H1 (cell line): ENCODE measurements around the gene FBN1. TPM values are rescaled to one million over a fixed set of nuclear protein-coding genes. Genes with fewer than 3 reads are reported as not detected.

Experiments used
- CTCF ChIA-PET: fragments of 300-600 bp; sonication (Branson Sonifier 250); formaldehyde crosslinking; loops from one replicate; lab custom pipeline; 2021; ENCODE audit not compliant: partially characterized antibody; lab: Charles Lee
- POLR2A ChIA-PET: fragments of 300-600 bp; sonication (Branson Sonifier 250); formaldehyde crosslinking; loops from one replicate; lab custom pipeline; 2021; ENCODE audit warnings: inconsistent platforms; ENCODE audit not compliant: partially characterized antibody; lab: Charles Lee
- DNase-seq, 2 experiments: peaks; one replicate each; pipeline versions ENCODE4 v3.0.0 to v3.0.0-alpha.2; 2010 to 2022; ENCODE audit warnings: low spot score in 2 of 2, low read depth in 1 of 2, mixed read lengths in 1 of 2
- FAIRE-seq: peaks from 2 replicates; lab custom pipeline; 2011; peaks lifted over from hg19 to GRCh38; lab: Jason Lieb, UNC
- H2AFZ ChIP-seq: 2 replicates; pipeline ENCODE4 v1.8.1; 2012; ENCODE audit warnings: low read length, inconsistent platforms
- H2AK5ac ChIP-seq: 2 replicates; pipeline ENCODE4 v1.6.1; 2013; ENCODE audit warnings: low read depth, low read length
- H2BK120ac ChIP-seq: replicated peaks from 2 replicates; pipeline ENCODE3; 2013; ENCODE audit warnings: low read depth, low read length, inconsistent platforms
- H2BK12ac ChIP-seq: 2 replicates; pipeline ENCODE4 v1.6.1; 2013; ENCODE audit warnings: low read depth, low read length
- H2BK15ac ChIP-seq: 2 replicates; pipeline ENCODE4 v1.6.1; 2013; ENCODE audit warnings: low read length
- H2BK20ac ChIP-seq: 2 replicates; pipeline ENCODE4 v1.6.1; 2013; ENCODE audit warnings: low read length
- H2BK5ac ChIP-seq: 2 replicates; pipeline ENCODE4 v1.6.1; 2013; ENCODE audit warnings: low read depth, low read length
- H3K14ac ChIP-seq: 2 replicates; pipeline ENCODE4 v1.6.1; 2013; ENCODE audit warnings: inconsistent platforms; ENCODE audit not compliant: insufficient read length
- H3K18ac ChIP-seq: 2 replicates; pipeline ENCODE4 v1.6.1; 2013; ENCODE audit warnings: low read length; ENCODE audit errors: extremely low read depth
- H3K23ac ChIP-seq: 2 replicates; pipeline ENCODE4 v1.6.1; 2013; ENCODE audit warnings: inconsistent platforms; ENCODE audit not compliant: insufficient read length
- H3K23me2 ChIP-seq: 2 replicates; pipeline ENCODE4 v1.6.1; 2013; ENCODE audit warnings: low read depth, low read length
- H3K27ac ChIP-seq: 2 replicates; pipeline ENCODE4 v1.6.1; 2011; ENCODE audit warnings: low read depth, low read length, inconsistent platforms
- H3K27me3 ChIP-seq, 4 experiments: replicated peaks in 1 of 4; 1 replicate in 1 of 4; 2 replicates in 3 of 4; pipeline versions ENCODE4 v1.6.1 to v1.8.1; 2011 to 2013; ENCODE audit warnings: low read length in 3 of 4, mild to moderate bottlenecking in 3 of 4, inconsistent platforms in 2 of 4, mixed read lengths in 2 of 4, moderate library complexity in 1 of 4; ENCODE audit not compliant: control insufficient read depth in 3 of 4, insufficient read depth in 3 of 4; ENCODE audit errors: extremely low read depth in 1 of 4
- H3K36me3 ChIP-seq, 4 experiments: 2 replicates each; pipeline versions ENCODE4 v1.6.1 to v1.8.1; 2011 to 2013; ENCODE audit warnings: mild to moderate bottlenecking in 4 of 4, low read length in 3 of 4, moderate library complexity in 2 of 4, control low read depth in 1 of 4, inconsistent platforms in 1 of 4; ENCODE audit not compliant: insufficient read depth in 4 of 4, control insufficient read depth in 2 of 4
- H3K4ac ChIP-seq: replicated peaks from 2 replicates; pipeline ENCODE3; 2013; ENCODE audit warnings: low read length, low read depth, mixed read lengths, inconsistent platforms; ENCODE audit not compliant: insufficient read length
- H3K4me1 ChIP-seq, 4 experiments: replicated peaks in 1 of 4; 1 replicate in 1 of 4; 2 replicates in 3 of 4; pipeline versions ENCODE4 v1.6.1 to v1.8.1; 2011 to 2013; ENCODE audit warnings: low read length in 3 of 4, inconsistent platforms in 2 of 4, mixed read lengths in 1 of 4; ENCODE audit not compliant: insufficient read depth in 4 of 4, control insufficient read depth in 3 of 4
- H3K4me2 ChIP-seq, 2 experiments: 2 replicates each; pipeline versions ENCODE4 v1.6.1 to v1.8.1; 2011 to 2013; ENCODE audit warnings: low read depth in 2 of 2, low read length in 2 of 2, control low read depth in 1 of 2, inconsistent platforms in 1 of 2, mild to moderate bottlenecking in 1 of 2; ENCODE audit not compliant: insufficient read depth in 1 of 2
- H3K4me3 ChIP-seq, 4 experiments: fragments of 200-600, 300-600 bp in 1 of 4; sonication (generic), shearing (Covaris generic), sonication (Bioruptor Twin) in 1 of 4; 2 replicates each; pipeline versions ENCODE4 v1.5.1 to v1.8.1; 2011 to 2016; ENCODE audit warnings: low read length in 4 of 4, low read depth in 3 of 4, control low read depth in 2 of 4, inconsistent platforms in 2 of 4, mild to moderate bottlenecking in 2 of 4, mixed read lengths in 1 of 4, moderate library complexity in 1 of 4; ENCODE audit not compliant: insufficient read depth in 2 of 4; ENCODE audit errors: extremely low read depth in 1 of 4
- H3K56ac ChIP-seq: replicated peaks from 2 replicates; pipeline ENCODE3; 2013; ENCODE audit warnings: low read depth, mild to moderate bottlenecking, mixed read lengths, low read length, inconsistent platforms; ENCODE audit not compliant: insufficient read length
- H3K79me1 ChIP-seq: 2 replicates; pipeline ENCODE4 v1.6.1; 2013; ENCODE audit warnings: low read depth, low read length, control low read depth
- H3K79me2 ChIP-seq, 2 experiments: 2 replicates each; pipeline versions ENCODE4 v1.6.1 to v1.8.1; 2012 to 2013; ENCODE audit warnings: low read length in 2 of 2, mild to moderate bottlenecking in 2 of 2, inconsistent platforms in 1 of 2; ENCODE audit not compliant: insufficient read depth in 2 of 2, control insufficient read depth in 1 of 2
- H3K9ac ChIP-seq, 4 experiments: replicated peaks in 1 of 4; 1 replicate in 1 of 4; 2 replicates in 3 of 4; pipeline versions ENCODE4 v1.6.1 to v1.8.1; 2011 to 2013; ENCODE audit warnings: low read depth in 3 of 4, low read length in 3 of 4, control low read depth in 2 of 4, mild to moderate bottlenecking in 2 of 4, moderate library complexity in 2 of 4, inconsistent platforms in 1 of 4; ENCODE audit errors: extremely low read depth in 1 of 4
- H3K9me3 ChIP-seq, 2 experiments: 2 replicates each; pipeline versions ENCODE4 v1.6.1 to v1.8.1; 2012 to 2013; ENCODE audit warnings: mild to moderate bottlenecking in 2 of 2, moderate library complexity in 2 of 2, control low read depth in 1 of 2, inconsistent platforms in 1 of 2, low read depth in 1 of 2, low read length in 1 of 2, mixed read lengths in 1 of 2; ENCODE audit not compliant: insufficient read depth in 2 of 2
- H4K20me1 ChIP-seq, 2 experiments: replicated peaks in 1 of 2; 2 replicates each; pipeline versions ENCODE3 to v1.8.1; 2011 to 2013; ENCODE audit warnings: inconsistent platforms in 2 of 2, low read length in 2 of 2, mild to moderate bottlenecking in 1 of 2; ENCODE audit not compliant: insufficient read depth in 2 of 2, control insufficient read depth in 1 of 2
- H4K5ac ChIP-seq: 2 replicates; pipeline ENCODE4 v1.6.1; 2013; ENCODE audit warnings: low read length, low read depth, mixed read lengths, inconsistent platforms; ENCODE audit not compliant: insufficient read length
- H4K8ac ChIP-seq: 2 replicates; pipeline ENCODE4 v1.8.0; 2013; ENCODE audit warnings: mild to moderate bottlenecking, moderate library complexity, low read length, inconsistent platforms; ENCODE audit not compliant: insufficient read depth; ENCODE audit errors: extremely low read depth
- H4K91ac ChIP-seq: replicated peaks from 2 replicates; pipeline ENCODE3; 2013; ENCODE audit warnings: low read length, mixed read lengths, inconsistent platforms; ENCODE audit not compliant: insufficient read length
- BCL11A ChIP-seq, 2 experiments: IDR thresholded peaks; one replicate each; pipeline ENCODE4 v1.6.1; 2011; ENCODE audit warnings: low read depth in 2 of 2, low read length in 2 of 2, mild to moderate bottlenecking in 2 of 2
- BRCA1 ChIP-seq: IDR thresholded peaks from 2 replicates; pipeline ENCODE4 v1.6.1; 2012; ENCODE audit warnings: low read depth, low read length, improper control_type of control experiment
- CHD1 ChIP-seq: IDR thresholded peaks from 2 replicates; pipeline ENCODE4 v1.6.1; 2012; ENCODE audit warnings: low read depth, low read length, improper control_type of control experiment
- EGR1 ChIP-seq: IDR thresholded peaks from 2 replicates; pipeline ENCODE4 v1.6.1; 2011; ENCODE audit warnings: low read depth, low read length, borderline replicate concordance
- EZH2 ChIP-seq: fragments of 200-600 bp; sonication (generic); IDR thresholded peaks from 2 replicates; pipeline ENCODE4 v1.7.1; 2012; ENCODE audit warnings: low read depth, mild to moderate bottlenecking, moderate library complexity, low read length, inconsistent platforms; ENCODE audit not compliant: severe bottlenecking
- KDM4A ChIP-seq: IDR thresholded peaks from one replicate; pipeline ENCODE4 v1.7.1; 2012; ENCODE audit warnings: low read depth, mild to moderate bottlenecking, moderate library complexity, low read length, inconsistent platforms; ENCODE audit not compliant: severe bottlenecking
- RFX5 ChIP-seq: IDR thresholded peaks from 2 replicates; pipeline ENCODE4 v1.6.1; 2011; ENCODE audit warnings: low read depth, low read length, improper control_type of control experiment, borderline replicate concordance
- SIN3A ChIP-seq, 2 experiments: IDR thresholded peaks in 1 of 2; conservative IDR thresholded peaks in 1 of 2; 2 replicates each; pipeline ENCODE4 v1.6.1; 2011 to 2012; ENCODE audit warnings: low read length in 2 of 2, improper control_type of control experiment in 1 of 2, low read depth in 1 of 2, mild to moderate bottlenecking in 1 of 2
- SP1 ChIP-seq: IDR thresholded peaks from 2 replicates; pipeline ENCODE4 v1.6.1; 2011; ENCODE audit warnings: low read depth, low read length
- YY1 ChIP-seq: IDR thresholded peaks from 2 replicates; pipeline ENCODE4 v1.6.1; 2011; ENCODE audit warnings: low read depth, mild to moderate bottlenecking, low read length
- WGBS, 2 experiments: shearing (Covaris generic) in 1 of 2; methylation state at CpG; one replicate each; pipeline versions ENCODE4 v1.1.6 to v1.1.7; 2013 to 2015; ENCODE audit warnings: low lambda C conversion rate in 2 of 2, mixed read lengths in 2 of 2, inconsistent platforms in 1 of 2, low coverage in 1 of 2, missing lambda C conversion rate in 1 of 2; ENCODE audit not compliant: insufficient replicate concordance in 2 of 2, insufficient coverage in 1 of 2, insufficient read length in 1 of 2; ENCODE audit errors: extremely low coverage in 1 of 2, missing lambda C conversion rate in 1 of 2; 5-methylcytosine and 5-hydroxymethylcytosine counted together
- polyA plus RNA-seq, 7 experiments: library from polyadenylated mRNA; depleted of rRNA in 3 of 7; stranded (reverse) in 5 of 7; unstranded in 2 of 7; fragments of >200 nt in 5 of 7; fragments of 200-250 nt in 2 of 7; gene quantifications; 1 replicate in 5 of 7; 2 replicates in 1 of 7; 4 replicates in 1 of 7; pipeline versions ENCODE4 v1.2.1 to v1.2.3, GENCODE V29; 2011 to 2013; ENCODE audit warnings: missing spikeins in 2 of 7, mixed read lengths in 2 of 7
- total RNA-seq: library from RNA; stranded (reverse); fragmentation: NEBNext Ultra II Directional; extraction: Animal tissue kit (Norgen Biotek cat#: 25700); gene quantifications from 2 replicates; pipeline ENCODE4 v1.2.1, GENCODE V29; 2021

Gene FBN1
- total and polyA plus RNA-seq, 2 of the 8 experiments (the other 6 are each of a cell fraction or from before 2014, with no cell fraction given), result 3.0 to 4.0 TPM

GRCh38 chr15:48601095-48601494 lies 44.4 kb downstream of the FBN1 start:
- Histone ChIP-seq H3K4ac (no peak overlapping the region), H3K14ac (no peak overlapping the region), H2BK20ac (no peak overlapping the region), H3K27me3 (no peaks in the 10 kb centered on the region), H4K8ac (no peak overlapping the region), H4K5ac (no peak overlapping the region), H3K23me2 (no peaks in the 10 kb centered on the region), H3K9me3 (no peaks in the 10 kb centered on the region), H3K56ac (no peak overlapping the region), H3K79me2 (no peaks in the 10 kb centered on the region), H3K79me1 (no peaks in the 10 kb centered on the region), H2BK5ac (no peak overlapping the region), H3K27ac (no peak overlapping the region), H3K23ac (no peak overlapping the region), H3K18ac (no peak overlapping the region), H3K4me2 (no peak overlapping the region), H2BK15ac (no peak overlapping the region), H2BK12ac (no peak overlapping the region; the same call in 1 of the 2 replicates), H3K9ac (no peak overlapping the region), H2AFZ (no peak overlapping the region), H3K36me3 (no peaks in the 10 kb centered on the region), H4K20me1 (no peaks in the 10 kb centered on the region), H2AK5ac (no peak overlapping the region), H4K91ac (no peak overlapping the region), H2BK120ac (no peak overlapping the region), H3K4me1 (no peaks in the 10 kb centered on the region), H3K4me3 (no peak overlapping the region)
- CTCF ChIA-PET, result interaction anchor here (0.7 kb wide), 1 partner anchor 10 kb away, joined by 3 read pairs; no protein-coding TSS in a partner anchor
- WGBS, 2 experiments, result 89% methylated on average over 4 of the region's 4 CpGs; no CpG with 5 or more reads in 1 of the 2 experiments
- DNase-seq, result no peak
- no peak for FAIRE-seq
- POLR2A ChIA-PET, result no interaction called here
- no peak for TF ChIP-seq EGR1
- no peak for TF ChIP-seq KDM4A
- TF ChIP-seq SP1, result no peak
- TF ChIP-seq CHD1, result no peak
- TF ChIP-seq BCL11A (IDR thresholded peaks at IDR 0.05; ENCODE audit: low read depth in 2 of 2, low read length in 2 of 2), result no peak
- no peak for TF ChIP-seq RFX5
- no peak for TF ChIP-seq SIN3A (conservative IDR thresholded peaks at IDR 0.05 in 1 of 2, IDR thresholded peaks at IDR 0.05 in 1 of 2; ENCODE audit: low read depth in 1 of 2, low read length in 2 of 2)
- TF ChIP-seq BRCA1, result no peak
- no peak for TF ChIP-seq EZH2
- no peak for TF ChIP-seq YY1
